Naive thymus-derived CD4-positive, alpha-beta T cell (primary cell): ENCODE measurements around the gene MIB1. TPM values are rescaled to one million over a fixed set of nuclear protein-coding genes. Genes with fewer than 3 reads are reported as not detected.

Experiments used
- ATAC-seq: fragments of 150-1000 bp; cut with Tn5 transposase; 2 replicates; pipeline ENCODE4 v1.10.0; 2021; ENCODE audit warnings: mild to moderate bottlenecking, moderate library complexity
- CTCF ChIA-PET: fragments of 350-600 bp; sonication (Branson Sonifier 250); formaldehyde crosslinking; loops from one replicate; lab custom pipeline; 2021; ENCODE audit warnings: antibody characterized with exemption; lab: Charles Lee
- POLR2A ChIA-PET: fragments of 350-600 bp; sonication (Branson Sonifier 250); formaldehyde crosslinking; loops from one replicate; lab custom pipeline; 2021; ENCODE audit warnings: antibody characterized with exemption, inconsistent platforms; lab: Charles Lee
- DNase-seq, 9 donors: peaks; one replicate each; pipeline versions ENCODE4 v3.0.0 to v3.0.0-alpha.2; 2020 to 2022; ENCODE audit warnings: mixed read lengths in 1 of 9
- H3K27ac ChIP-seq: one replicate; pipeline ENCODE4 v1.7.0; 2013; ENCODE audit warnings: mild to moderate bottlenecking, low read depth, low read length, moderate library complexity
- H3K27me3 ChIP-seq, 2 donors: one replicate each; pipeline ENCODE4 v1.7.0; 2013; ENCODE audit warnings: low read length in 2 of 2, mild to moderate bottlenecking in 2 of 2, moderate library complexity in 2 of 2; ENCODE audit not compliant: control insufficient read depth in 2 of 2, insufficient read depth in 2 of 2
- H3K36me3 ChIP-seq, 3 experiments: 1 replicate in 2 of 3; 2 replicates in 1 of 3; pipeline ENCODE4 v1.7.0; 2013; ENCODE audit warnings: low read length in 3 of 3, mild to moderate bottlenecking in 3 of 3, moderate library complexity in 1 of 3; ENCODE audit not compliant: insufficient read depth in 3 of 3, control insufficient read depth in 2 of 3
- H3K4me1 ChIP-seq, 2 donors: one replicate each; pipeline ENCODE4 v1.7.0; 2013; ENCODE audit warnings: low read length in 2 of 2, mild to moderate bottlenecking in 2 of 2, moderate library complexity in 1 of 2; ENCODE audit not compliant: control insufficient read depth in 2 of 2, insufficient read depth in 2 of 2
- H3K4me3 ChIP-seq: 2 replicates; pipeline ENCODE4 v1.7.0; 2013; ENCODE audit warnings: mild to moderate bottlenecking, low read length
- H3K9me3 ChIP-seq, 3 experiments: 1 replicate in 2 of 3; 2 replicates in 1 of 3; pipeline ENCODE4 v1.7.0; 2013; ENCODE audit warnings: low read length in 3 of 3; ENCODE audit not compliant: control insufficient read depth in 2 of 3
- H3K27ac Mint-ChIP-seq, 9 donors: one replicate each; pipeline ENCODE4 v1.8.0; 2020 to 2022; ENCODE audit warnings: mixed read lengths in 9 of 9, mild to moderate bottlenecking in 8 of 9, moderate library complexity in 5 of 9, inconsistent platforms in 2 of 9
- H3K27me3 Mint-ChIP-seq, 5 donors: one replicate each; pipeline ENCODE4 v1.8.0; 2021 to 2022; ENCODE audit warnings: mixed read lengths in 5 of 5, mild to moderate bottlenecking in 1 of 5
- H3K36me3 Mint-ChIP-seq, 5 donors: one replicate each; pipeline ENCODE4 v1.8.0; 2020 to 2022; ENCODE audit warnings: mixed read lengths in 5 of 5, mild to moderate bottlenecking in 3 of 5, inconsistent platforms in 1 of 5
- H3K4me1 Mint-ChIP-seq, 7 donors: one replicate each; pipeline ENCODE4 v1.8.0; 2020 to 2022; ENCODE audit warnings: mixed read lengths in 7 of 7, mild to moderate bottlenecking in 3 of 7, inconsistent platforms in 1 of 7
- H3K4me3 Mint-ChIP-seq, 10 donors: one replicate each; pipeline ENCODE4 v1.8.0; 2020 to 2022; ENCODE audit warnings: mild to moderate bottlenecking in 10 of 10, mixed read lengths in 10 of 10, moderate library complexity in 6 of 10, inconsistent platforms in 2 of 10
- H3K9me3 Mint-ChIP-seq, 11 donors: one replicate each; pipeline ENCODE4 v1.8.0; 2020 to 2022; ENCODE audit warnings: mixed read lengths in 11 of 11, mild to moderate bottlenecking in 4 of 11, inconsistent platforms in 1 of 11, moderate library complexity in 1 of 11
- intact Hi-C, 2 donors: fragments of 100-400 bp; cut with micrococcal nuclease; formaldehyde crosslinking; loops; one replicate each; pipeline ENCODE4 v1.15.1; 2023
- polyA plus RNA-seq, 2 donors: library from polyadenylated mRNA; unstranded; fragments of 300-500 nt; fragmentation: Illumina TruSeq; gene quantifications; one replicate each; pipeline ENCODE4 v1.2.3, GENCODE V29; 2021
- total RNA-seq, 6 experiments: library from RNA in 5 of 6; stranded (reverse) in 5 of 6; gene quantifications; 1 replicate in 5 of 6; 2 replicates in 1 of 6; pipeline ENCODE4 v1.2.3 and lab custom pipeline; 2021 to 2026

The MIB1 gene
- total and polyA plus RNA-seq, 7 experiments from 2014 or later = 3.9 to 35.2 (median 19.1) TPM

- H3K36me3 Mint-ChIP-seq = peaks cover 0 to 27% (median 6%) of the 10 kb centered on the region in 5 donors
- H3K4me3 Mint-ChIP-seq = peak overlapping the region in 8 of 10 donors; percentile 69 to 85 (median 82)
- H3K27me3 Mint-ChIP-seq = peaks cover 0 to 18% (median 0%) of the 10 kb centered on the region in 5 donors
- DNase-seq = peak in 2 of 9 donors; percentile 20 to 31
- H3K4me1 Mint-ChIP-seq = peaks cover 24 to 61% (median 45%) of the 10 kb centered on the region in 7 donors
- peaks cover 0 to 3% (median 0%) of the 10 kb centered on the region in 3 experiments for H3K36me3 ChIP-seq
- peaks cover 9 to 13% of the 10 kb centered on the region in 2 donors for H3K4me1 ChIP-seq
- H3K4me3 ChIP-seq = peak overlapping the region; percentile 77
- no peak for ATAC-seq
- H3K9me3 ChIP-seq = no peaks in the 10 kb centered on the region
- no peak overlapping the region for H3K27ac Mint-ChIP-seq
- peaks cover 0 to 14% (median 5%) of the 10 kb centered on the region in 11 donors for H3K9me3 Mint-ChIP-seq
- ChIA-PET POLR2A (interaction anchor here (1.2 to 4.2 kb wide), 5 partner anchors 40 to 144 kb away, joined by 3 to 30 read pairs (median 3); partner anchors contain the start of genes ESCO1 and SNRPD1), CTCF (no interaction called here)
- no peaks in the 10 kb centered on the region for H3K27me3 ChIP-seq
- intact Hi-C loops = loop anchor here (2.0 to 5.0 kb wide), 3 partner anchors 111 to 1846 kb away; partner anchors contain the start of gene NPC1 (in 2 of the 2)
- H3K27ac ChIP-seq = peak overlapping the region; percentile 83
These were observed 645 bp downstream of the MIB1 start for GRCh38 chr18:21741312-21741561.

GRCh38 chr18:21741562-21742314, 1.1 kb downstream of the MIB1 start:
- intact Hi-C loops = loop anchor here (2.0 to 5.0 kb wide), 3 partner anchors 111 to 1846 kb away; partner anchors contain the start of gene NPC1 (in 2 of the 2)
- CTCF ChIA-PET = interaction anchor here (0.6 kb wide), 1 partner anchor 157 kb away, joined by 3 read pairs; no protein-coding TSS in a partner anchor
- H3K9me3 Mint-ChIP-seq = peaks cover 0 to 9% (median 1%) of the 10 kb centered on the region in 11 donors
- peak overlapping the region; percentile 83 for H3K27ac ChIP-seq
- ATAC-seq (no peak), DNase-seq (peak in 6 of 9 donors; percentile 13 to 26 (median 20))
- peaks cover 0 to 3% (median 0%) of the 10 kb centered on the region in 3 experiments for H3K36me3 ChIP-seq
- H3K27me3 Mint-ChIP-seq = peaks cover 0 to 15% (median 0%) of the 10 kb centered on the region in 5 donors
- H3K4me1 Mint-ChIP-seq = peaks cover 28 to 66% (median 50%) of the 10 kb centered on the region in 7 donors
- peak overlapping the region; percentile 69 to 89 (median 83) for H3K4me3 Mint-ChIP-seq
- POLR2A ChIA-PET = interaction anchor here (0.8 to 4.2 kb wide), 6 partner anchors 37 to 144 kb away, joined by 3 to 30 read pairs (median 4); partner anchors contain the start of genes ABHD3, ESCO1 and SNRPD1
- H3K27me3 ChIP-seq = no peaks in the 10 kb centered on the region
- H3K36me3 Mint-ChIP-seq = peaks cover 0 to 24% (median 1%) of the 10 kb centered on the region in 5 donors
- peak overlapping the region; percentile 12 to 78 (median 65) for H3K27ac Mint-ChIP-seq
- peaks cover 9 to 13% of the 10 kb centered on the region in 2 donors for H3K4me1 ChIP-seq
- no peaks in the 10 kb centered on the region for H3K9me3 ChIP-seq
- H3K4me3 ChIP-seq = peak overlapping the region; percentile 55

DNA sequence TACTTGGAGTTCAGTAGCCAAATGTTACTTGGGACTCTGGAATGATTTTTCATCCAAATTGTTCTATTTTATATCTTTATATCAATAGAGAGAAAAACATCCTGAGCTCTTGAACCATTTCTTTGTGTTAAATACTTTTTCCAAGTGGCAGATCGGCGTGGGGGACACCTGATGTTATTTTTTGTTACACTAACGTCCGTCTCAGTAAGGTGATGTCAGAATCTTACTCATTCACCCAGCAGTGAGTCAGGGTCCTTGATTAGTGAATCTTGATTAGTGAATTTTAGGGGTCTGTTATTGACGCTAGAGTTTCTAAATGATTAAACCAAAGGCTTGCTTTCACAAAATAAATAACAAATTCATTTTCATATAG, 1.7 kb downstream of the MIB1 start:
- ChIA-PET CTCF (interaction anchor here (0.6 kb wide), 1 partner anchor 158 kb away, joined by 3 read pairs; no protein-coding TSS in a partner anchor), POLR2A (interaction anchor here (0.8 to 4.2 kb wide), 5 partner anchors 37 to 145 kb away, joined by 3 to 30 read pairs (median 4); partner anchors contain the start of genes ABHD3, ESCO1 and SNRPD1)
- Mint-ChIP-seq H3K27ac (peak overlapping the region; percentile 12 to 78 (median 65)), H3K36me3 (peaks cover 0 to 20% (median 0%) of the 10 kb centered on the region in 5 donors), H3K4me3 (peak overlapping the region; percentile 69 to 89 (median 83)), H3K27me3 (peaks cover 0 to 12% (median 0%) of the 10 kb centered on the region in 5 donors), H3K4me1 (peaks cover 30 to 72% (median 54%) of the 10 kb centered on the region in 7 donors), H3K9me3 (peaks cover 0 to 5% (median 0%) of the 10 kb centered on the region in 11 donors)
- Histone ChIP-seq H3K36me3 (peaks cover 0 to 3% (median 0%) of the 10 kb centered on the region in 3 experiments), H3K9me3 (no peaks in the 10 kb centered on the region), H3K4me1 (peaks cover 9 to 13% of the 10 kb centered on the region in 2 donors), H3K27me3 (no peaks in the 10 kb centered on the region), H3K4me3 (peak overlapping the region; percentile 55), H3K27ac (no peak overlapping the region)
- DNase-seq (no peak), ATAC-seq (no peak)
- intact Hi-C loops = loop anchor here in 1 of 2 donors (5.0 kb wide), 2 partner anchors 110 to 1845 kb away; partner anchors contain the start of gene NPC1

DNA sequence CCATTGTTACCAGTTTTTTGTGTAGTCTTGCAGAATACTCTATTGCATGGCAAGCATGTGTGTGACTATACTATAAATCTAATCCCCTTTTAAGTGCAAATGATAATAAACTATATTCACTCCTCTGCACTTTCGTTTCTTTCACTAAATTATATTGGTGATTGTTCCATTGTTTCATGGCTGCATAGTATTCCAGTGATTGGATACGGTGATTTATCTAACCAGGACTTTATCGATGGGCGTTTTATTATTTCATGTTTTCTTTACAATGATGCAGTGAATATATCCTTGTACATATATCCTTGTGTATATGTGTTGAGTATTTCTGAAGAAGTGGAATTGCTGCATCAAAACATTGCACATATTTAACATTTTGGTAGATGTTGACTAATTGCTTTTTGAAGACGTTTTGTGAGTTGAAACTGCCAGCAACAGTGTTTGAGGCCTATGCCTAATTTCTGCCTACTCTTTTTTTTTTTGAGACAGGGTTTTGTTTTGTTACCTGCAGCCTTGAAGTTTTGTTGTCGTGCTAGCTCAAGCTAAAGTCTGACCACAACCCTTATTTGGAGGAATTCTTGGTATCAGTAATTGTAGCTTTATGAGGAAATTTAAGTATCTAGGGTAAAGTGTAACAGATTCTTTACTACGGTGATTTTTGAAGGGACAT, 2.7 kb downstream of the MIB1 start:
- peaks cover 0 to 17% (median 0%) of the 10 kb centered on the region in 5 donors for H3K36me3 Mint-ChIP-seq
- peak overlapping the region; percentile 34 to 82 (median 70) for H3K4me3 Mint-ChIP-seq
- H3K9me3 Mint-ChIP-seq = peaks cover 0 to 1% (median 0%) of the 10 kb centered on the region in 11 donors
- Histone ChIP-seq H3K27me3 (no peaks in the 10 kb centered on the region), H3K9me3 (no peaks in the 10 kb centered on the region), H3K27ac (no peak overlapping the region), H3K4me3 (no peak overlapping the region), H3K36me3 (peaks cover 0 to 3% (median 0%) of the 10 kb centered on the region in 3 experiments), H3K4me1 (peaks cover 13 to 15% of the 10 kb centered on the region in 2 donors)
- peaks cover 0 to 5% (median 0%) of the 10 kb centered on the region in 5 donors for H3K27me3 Mint-ChIP-seq
- H3K27ac Mint-ChIP-seq = peak overlapping the region; percentile 12 to 67 (median 38)
- POLR2A ChIA-PET = interaction anchor here (1.3 to 3.3 kb wide), 2 partner anchors 39 to 131 kb away, joined by 4 to 27 read pairs; partner anchors contain the start of genes ABHD3 and SNRPD1
- no peak for ATAC-seq
- CTCF ChIA-PET = interaction anchor here (1.1 kb wide), 1 partner anchor 39 kb away, joined by 3 read pairs; no protein-coding TSS in a partner anchor
- H3K4me1 Mint-ChIP-seq = peaks cover 36 to 79% (median 64%) of the 10 kb centered on the region in 7 donors
- intact Hi-C loops = loop anchor here in 1 of 2 donors (5.0 kb wide), 2 partner anchors 109 to 1844 kb away; partner anchors contain the start of gene NPC1
- DNase-seq = no peak

DNA sequence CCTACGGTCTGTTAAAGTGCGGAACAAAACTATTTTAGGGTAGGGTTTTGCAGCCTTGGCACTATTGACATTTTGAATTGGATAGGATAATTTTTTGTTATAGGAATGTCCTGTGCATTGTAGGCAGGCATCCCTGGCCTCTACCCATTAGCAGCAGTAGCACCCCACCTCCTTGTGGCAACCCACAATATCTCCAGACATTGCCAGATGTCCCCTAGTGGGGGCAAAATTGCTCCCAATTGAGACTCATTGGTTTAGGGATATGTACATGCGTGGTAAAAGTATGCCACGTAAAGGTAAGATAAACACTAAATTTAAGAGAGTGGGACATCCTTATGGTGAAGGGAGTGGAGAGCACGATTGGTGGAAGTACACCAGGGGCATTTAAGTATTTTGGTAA, 4.6 kb downstream of the MIB1 start:
- DNase-seq = no peak
- H3K36me3 ChIP-seq = peaks cover 0 to 3% (median 0%) of the 10 kb centered on the region in 3 experiments
- peaks cover 0 to 13% (median 0%) of the 10 kb centered on the region in 5 donors for H3K36me3 Mint-ChIP-seq
- no peak overlapping the region for H3K4me3 ChIP-seq
- no peaks in the 10 kb centered on the region for H3K27me3 ChIP-seq
- H3K27ac Mint-ChIP-seq = peak overlapping the region in 1 of 9 donors; percentile 41
- peaks cover 33 to 68% (median 60%) of the 10 kb centered on the region in 7 donors for H3K4me1 Mint-ChIP-seq
- no peaks in the 10 kb centered on the region for H3K27me3 Mint-ChIP-seq
- intact Hi-C loops = no loop called here
- peaks cover 0 to 1% (median 0%) of the 10 kb centered on the region in 11 donors for H3K9me3 Mint-ChIP-seq
- ATAC-seq = no peak
- POLR2A ChIA-PET = no interaction called here
- H3K9me3 ChIP-seq = no peaks in the 10 kb centered on the region
- peaks cover 7 to 15% of the 10 kb centered on the region in 2 donors for H3K4me1 ChIP-seq
- CTCF ChIA-PET = no interaction called here
- no peak overlapping the region for H3K4me3 Mint-ChIP-seq
- H3K27ac ChIP-seq = no peak overlapping the region

DNA sequence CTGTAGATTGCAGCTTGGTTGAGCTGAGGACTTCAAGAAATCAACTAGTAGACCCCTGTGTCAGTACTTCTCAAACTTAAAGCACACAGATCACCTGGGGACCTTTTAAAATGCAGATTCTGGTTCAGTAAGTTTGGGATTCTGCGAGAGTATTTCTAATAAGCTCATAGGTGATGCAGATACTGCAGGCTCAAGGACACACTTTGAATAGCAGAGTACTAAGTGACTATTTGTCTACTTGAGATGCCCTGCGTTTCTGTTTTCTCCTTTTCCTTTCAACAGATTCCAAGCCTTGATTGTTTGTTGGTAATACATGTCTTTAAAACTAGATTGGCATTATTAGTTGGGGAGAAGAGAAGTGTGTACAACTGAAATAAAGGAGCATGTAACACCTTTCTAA, 6.7 kb downstream of the MIB1 start:
- Histone ChIP-seq H3K9me3 (no peaks in the 10 kb centered on the region), H3K27ac (peak overlapping the region; percentile 20), H3K36me3 (no peaks in the 10 kb centered on the region), H3K4me1 (peaks cover 2 to 8% of the 10 kb centered on the region in 2 donors), H3K27me3 (no peaks in the 10 kb centered on the region), H3K4me3 (no peak overlapping the region)
- Mint-ChIP-seq H3K27me3 (no peaks in the 10 kb centered on the region), H3K27ac (peak overlapping the region in 7 of 9 donors; percentile 2 to 80 (median 44)), H3K4me1 (peaks cover 30 to 62% (median 56%) of the 10 kb centered on the region in 7 donors), H3K36me3 (peaks cover 0 to 13% (median 0%) of the 10 kb centered on the region in 5 donors), H3K9me3 (no peaks in the 10 kb centered on the region), H3K4me3 (peak overlapping the region in 1 of 10 donors; percentile 22)
- ATAC-seq = no peak
- no peak for DNase-seq
- CTCF ChIA-PET = no interaction called here
- POLR2A ChIA-PET = interaction anchor here (1.1 kb wide), 1 partner anchor 43 kb away, joined by 3 read pairs; the partner anchor contains the start of gene ABHD3
- intact Hi-C loops = no loop called here
